ENCODE results near the gene MLPH.

MLPH gene

GRCh38 chr2:237445611-237446337, 41.3 kb upstream of the MLPH start:
- no peak overlapping the region for H3K27ac ChIP-seq
- TF ChIP-seq ZFX (IDR thresholded peaks at IDR 0.05; ENCODE audit: borderline replicate concordance) (no peak), CTCF (IDR thresholded peaks at IDR 0.05) (no peak)

- TF ChIP-seq CTCF (IDR thresholded peaks at IDR 0.05), result no peak
- TF ChIP-seq ZFX (IDR thresholded peaks at IDR 0.05; ENCODE audit: borderline replicate concordance), result no peak
- no peak overlapping the region for H3K27ac ChIP-seq
Measured at GRCh38 chr2:237446338-237446665, 40.7 kb upstream of the MLPH start.

GRCh38 chr2:237447496-237447895, 39.6 kb upstream of the MLPH start:
- no peak overlapping the region for H3K27ac ChIP-seq
- no peak for TF ChIP-seq CTCF (IDR thresholded peaks at IDR 0.05)

GRCh38 chr2:237448171-237448570, 38.9 kb upstream of the MLPH start:
- H3K27ac ChIP-seq, result no peak overlapping the region

GRCh38 chr2:237448626-237449025, 38.4 kb upstream of the MLPH start:
- TF ChIP-seq ZFX (IDR thresholded peaks at IDR 0.05; ENCODE audit: borderline replicate concordance) (no peak), CTCF (IDR thresholded peaks at IDR 0.05) (no peak)
- no peak overlapping the region for H3K27ac ChIP-seq

More at GRCh38 chr2:237448171-237448570, 38.9 kb upstream of the MLPH start:
- TF ChIP-seq CTCF (IDR thresholded peaks at IDR 0.05) (no peak), ZFX (IDR thresholded peaks at IDR 0.05; ENCODE audit: borderline replicate concordance) (no peak)

GRCh38 chr2:237449193-237449881, 37.7 kb upstream of the MLPH start:
- TF ChIP-seq CTCF (IDR thresholded peaks at IDR 0.05), result no peak
- TF ChIP-seq ZFX (IDR thresholded peaks at IDR 0.05; ENCODE audit: borderline replicate concordance), result no peak
- no peak overlapping the region for H3K27ac ChIP-seq

- TF ChIP-seq ZFX (IDR thresholded peaks at IDR 0.05; ENCODE audit: borderline replicate concordance) (no peak), CTCF (IDR thresholded peaks at IDR 0.05) (no peak)
- H3K27ac ChIP-seq, result no peak overlapping the region
Measured at GRCh38 chr2:237450108-237450507, 36.9 kb upstream of the MLPH start.

Measured in 22Rv1 (cell line).